ENCODE data around the gene ROMO1. TPM values are rescaled to one million over a fixed set of nuclear protein-coding genes. Genes with fewer than 3 reads are reported as not detected.
A peak's percentile ranks its signal among the peaks of the same experiment; 100 is the strongest.
"Not testable (repeated sequence)": the region's sequence is repeated elsewhere in the genome, so short reads cannot be mapped to it uniquely, and the experiment has no call there.

Gene ROMO1
- total and polyA plus RNA-seq, 10 of the 15 experiments (the other 5 are each of a cell fraction or from before 2014, with no cell fraction given) = 23.2 to 631 (median 352) TPM

DNA sequence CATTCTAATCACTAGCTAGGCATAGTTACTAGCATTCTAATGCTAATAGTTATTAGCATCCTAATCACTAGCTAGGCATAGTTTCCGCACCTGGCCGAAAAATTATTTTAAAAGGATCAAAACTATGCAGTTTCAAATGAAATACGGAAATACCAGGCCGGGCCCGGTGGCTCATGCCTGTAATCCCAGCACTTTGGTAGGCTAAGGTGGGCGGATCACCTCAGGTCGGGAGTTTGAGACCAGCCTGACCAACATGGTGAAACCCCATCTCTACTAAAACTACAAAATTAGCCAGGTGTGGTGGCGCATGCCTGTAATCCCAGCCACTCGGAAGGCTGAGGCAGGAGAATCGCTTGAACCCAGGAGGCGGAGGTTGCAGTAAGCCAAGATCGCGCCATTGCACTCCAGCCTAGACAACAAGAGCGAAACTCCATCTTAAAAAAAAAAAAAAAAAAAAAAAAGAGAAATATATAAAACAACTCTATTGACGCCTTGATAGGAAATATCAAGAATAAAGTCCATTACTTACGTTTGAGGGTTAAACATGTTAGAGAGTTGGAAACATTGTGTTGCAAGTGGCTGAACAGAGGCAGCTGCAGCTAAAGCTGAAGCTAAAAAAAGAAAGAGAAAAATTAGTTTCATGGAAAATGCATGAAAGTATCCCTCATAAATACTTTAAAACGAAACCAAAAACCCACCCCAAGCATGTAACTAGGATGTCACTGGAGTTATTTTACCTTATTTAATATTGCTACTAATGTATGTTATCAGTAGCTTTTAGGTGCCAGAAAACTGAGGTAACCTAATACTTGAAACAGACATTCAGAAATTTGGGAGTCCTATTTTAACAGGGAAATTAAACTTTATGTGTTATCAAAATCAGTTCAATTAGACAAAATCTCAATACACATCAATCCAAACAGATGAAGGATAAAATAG lies 7.7 kb downstream of the ROMO1 start:
- RAD21 ChIA-PET (ENCODE audit: unreplicated experiment) = interaction anchor here (0.8 kb wide), 1 partner anchor 36 kb away, joined by 3 read pairs; no protein-coding TSS in a partner anchor
- 95% methylated on average over 13 of the region's 17 CpGs for WGBS (ENCODE audit: insufficient coverage, insufficient replicate concordance, low lambda C conversion rate, missing lambda C conversion rate)

DNA sequence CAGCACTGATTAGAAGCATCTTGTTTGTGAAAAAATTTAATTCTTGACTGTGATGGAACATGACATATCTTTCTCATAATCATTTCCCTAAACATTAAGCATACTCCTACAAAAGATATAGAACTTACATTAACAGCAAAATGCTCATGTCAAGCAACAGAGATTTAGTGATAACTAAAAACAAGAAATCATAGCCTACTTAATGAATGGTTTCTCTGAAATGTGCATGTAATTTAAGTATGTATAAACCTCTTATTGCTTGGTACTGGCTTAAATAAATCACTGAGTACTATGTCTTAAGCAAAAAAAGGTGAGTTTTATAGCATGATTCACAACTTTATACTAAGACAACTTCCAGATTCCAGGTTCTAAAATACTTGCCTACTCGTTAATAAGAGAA lies 9.3 kb downstream of the ROMO1 start:
- intact Hi-C loops (cut with micrococcal nuclease; ENCODE audit: unreplicated experiment) = no loop called here
- no peak overlapping the region for H3K4me3 ChIP-seq
- H3K9ac ChIP-seq (ENCODE audit: control insufficient read depth, insufficient read depth, low read length) = no peak overlapping the region
- H2AFZ ChIP-seq (ENCODE audit: control insufficient read depth, low read depth, low read length) = no peak overlapping the region
- TSS peak; percentile 5 for BruUV-seq (replicated peaks)
- in situ Hi-C loops (cut with MboI) = no loop called here
- POLR2A ChIA-PET = interaction anchor here (1.6 kb wide), 1 partner anchor 11 kb away, joined by 5 read pairs; no protein-coding TSS in a partner anchor
- peaks cover 13% of the 10 kb centered on the region for H3K4me1 ChIP-seq (ENCODE audit: control insufficient read depth, insufficient read depth, low read length)
- H3K9me3 ChIP-seq (replicated peaks; ENCODE audit: control insufficient read depth, insufficient read depth, low read length) = no peaks in the 10 kb centered on the region
- CTCF ChIA-PET = no interaction called here
- FAIRE-seq (no peak), ATAC-seq (no peak), DNase-seq (ENCODE audit: low read depth, low spot score) (no peak)
- H3K79me2 ChIP-seq (ENCODE audit: control insufficient read depth, insufficient read depth, low read length) = peaks cover 24% of the 10 kb centered on the region
- H3K4me2 ChIP-seq (ENCODE audit: control insufficient read depth, insufficient read depth) = no peak overlapping the region
- peaks cover 13% of the 10 kb centered on the region for H4K20me1 ChIP-seq (ENCODE audit: control insufficient read depth, insufficient read depth)
- RAD21 ChIA-PET (ENCODE audit: unreplicated experiment) = interaction anchor here (1.1 kb wide), 1 partner anchor 34 kb away, joined by 3 read pairs; the partner anchor contains the start of gene RBM39
- 54% methylated on average over 1 of the region's 1 CpG for WGBS (ENCODE audit: insufficient coverage, insufficient replicate concordance, low lambda C conversion rate, missing lambda C conversion rate)
- no peak overlapping the region for H3K27ac ChIP-seq (ENCODE audit: control insufficient read depth, insufficient read depth)
- no peaks in the 10 kb centered on the region for H3K27me3 ChIP-seq (replicated peaks in 1 of 2; ENCODE audit: control insufficient read depth in 2 of 2, insufficient read depth in 2 of 2, low read length in 1 of 2)
- SMC1A ChIA-PET (ENCODE audit: uncharacterized antibody, unreplicated experiment) = interaction anchor here (0.8 to 1.1 kb wide), 2 partner anchors 18 to 22 kb away, joined by 3 read pairs; no protein-coding TSS in a partner anchor
- H3K36me3 ChIP-seq (ENCODE audit: control insufficient read depth in 2 of 2, insufficient read depth in 2 of 2, low read length in 1 of 2) = peaks cover 14 to 54% of the 10 kb centered on the region in 2 experiments
- no peak for TF ChIP-seq NFYB (IDR thresholded peaks at IDR 0.05; ENCODE audit: insufficient read depth, low read depth, low read length)
- TF ChIP-seq CBX3 (IDR thresholded peaks at IDR 0.05; ENCODE audit: borderline replicate concordance, low read depth) = no peak
- TF ChIP-seq, protein P1, sequence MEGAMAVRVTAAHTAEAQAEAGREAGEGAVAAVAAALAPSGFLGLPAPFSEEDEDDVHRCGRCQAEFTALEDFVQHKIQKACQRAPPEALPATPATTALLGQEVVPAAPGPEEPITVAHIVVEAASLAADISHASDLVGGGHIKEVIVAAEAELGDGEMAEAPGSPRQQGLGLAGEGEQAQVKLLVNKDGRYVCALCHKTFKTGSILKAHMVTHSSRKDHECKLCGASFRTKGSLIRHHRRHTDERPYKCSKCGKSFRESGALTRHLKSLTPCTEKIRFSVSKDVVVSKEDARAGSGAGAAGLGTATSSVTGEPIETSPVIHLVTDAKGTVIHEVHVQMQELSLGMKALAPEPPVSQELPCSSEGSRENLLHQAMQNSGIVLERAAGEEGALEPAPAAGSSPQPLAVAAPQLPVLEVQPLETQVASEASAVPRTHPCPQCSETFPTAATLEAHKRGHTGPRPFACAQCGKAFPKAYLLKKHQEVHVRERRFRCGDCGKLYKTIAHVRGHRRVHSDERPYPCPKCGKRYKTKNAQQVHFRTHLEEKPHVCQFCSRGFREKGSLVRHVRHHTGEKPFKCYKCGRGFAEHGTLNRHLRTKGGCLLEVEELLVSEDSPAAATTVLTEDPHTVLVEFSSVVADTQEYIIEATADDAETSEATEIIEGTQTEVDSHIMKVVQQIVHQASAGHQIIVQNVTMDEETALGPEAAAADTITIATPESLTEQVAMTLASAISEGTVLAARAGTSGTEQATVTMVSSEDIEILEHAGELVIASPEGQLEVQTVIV (IDR thresholded peaks at IDR 0.05; ENCODE audit: borderline replicate concordance, partially characterized antibody) = no peak
- TF ChIP-seq CREB1 (IDR thresholded peaks at IDR 0.05; ENCODE audit: low read depth) = no peak
- TF ChIP-seq, protein P2, sequence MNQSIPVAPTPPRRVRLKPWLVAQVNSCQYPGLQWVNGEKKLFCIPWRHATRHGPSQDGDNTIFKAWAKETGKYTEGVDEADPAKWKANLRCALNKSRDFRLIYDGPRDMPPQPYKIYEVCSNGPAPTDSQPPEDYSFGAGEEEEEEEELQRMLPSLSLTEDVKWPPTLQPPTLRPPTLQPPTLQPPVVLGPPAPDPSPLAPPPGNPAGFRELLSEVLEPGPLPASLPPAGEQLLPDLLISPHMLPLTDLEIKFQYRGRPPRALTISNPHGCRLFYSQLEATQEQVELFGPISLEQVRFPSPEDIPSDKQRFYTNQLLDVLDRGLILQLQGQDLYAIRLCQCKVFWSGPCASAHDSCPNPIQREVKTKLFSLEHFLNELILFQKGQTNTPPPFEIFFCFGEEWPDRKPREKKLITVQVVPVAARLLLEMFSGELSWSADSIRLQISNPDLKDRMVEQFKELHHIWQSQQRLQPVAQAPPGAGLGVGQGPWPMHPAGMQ (IDR thresholded peaks at IDR 0.05; ENCODE audit: borderline replicate concordance) = no peak
- TF ChIP-seq BACH1 (IDR thresholded peaks at IDR 0.05; ENCODE audit: borderline replicate concordance) = no peak

More for the DNA sequence above, 7.7 kb downstream of the ROMO1 start:
- BruUV-seq (replicated peaks); H3K9ac ChIP-seq (ENCODE audit: control insufficient read depth, insufficient read depth, low read length); H3K4me3 ChIP-seq; H3K9me3 ChIP-seq (replicated peaks; ENCODE audit: control insufficient read depth, insufficient read depth, low read length); H2AFZ ChIP-seq (ENCODE audit: control insufficient read depth, low read depth, low read length); H4K20me1 ChIP-seq (ENCODE audit: control insufficient read depth, insufficient read depth); ATAC-seq; H3K27ac ChIP-seq (ENCODE audit: control insufficient read depth, insufficient read depth); H3K4me1 ChIP-seq (ENCODE audit: control insufficient read depth, insufficient read depth, low read length); intact Hi-C loops (cut with micrococcal nuclease; ENCODE audit: unreplicated experiment); DNase-seq (ENCODE audit: low read depth, low spot score); in situ Hi-C loops (cut with MboI); H3K4me2 ChIP-seq (ENCODE audit: control insufficient read depth, insufficient read depth); FAIRE-seq; H3K27me3 ChIP-seq (replicated peaks in 1 of 2; ENCODE audit: control insufficient read depth in 2 of 2, insufficient read depth in 2 of 2, low read length in 1 of 2): not testable (repeated sequence)
- SMC1A ChIA-PET (ENCODE audit: uncharacterized antibody, unreplicated experiment) = interaction anchor here (2.2 kb wide), 1 partner anchor 12 kb away, joined by 6 read pairs; no protein-coding TSS in a partner anchor
- POLR2A ChIA-PET = interaction anchor here (0.7 to 1.6 kb wide), 4 partner anchors 12 to 461 kb away, joined by 4 to 5 read pairs (median 4); no protein-coding TSS in a partner anchor
- 0 out of 2 replicates have a peak, but pooled peaks have one; percentile 27 for TF ChIP-seq POLR2AphosphoS5 (IDR thresholded peaks at IDR 0.05; ENCODE audit: low read length)
- Histone ChIP-seq H3K79me2 (ENCODE audit: control insufficient read depth, insufficient read depth, low read length) (peaks cover 21% of the 10 kb centered on the region), H3K36me3 (ENCODE audit: control insufficient read depth in 2 of 2, insufficient read depth in 2 of 2, low read length in 1 of 2) (peaks cover 7 to 56% of the 10 kb centered on the region in 2 experiments)
- CTCF ChIA-PET = interaction anchor here (0.6 to 1.4 kb wide), 3 partner anchors 12 to 1376 kb away, joined by 3 to 4 read pairs (median 3); no protein-coding TSS in a partner anchor

All from GM12878 (cell line).